HS-27A (cell line): Measurements from ENCODE around the gene CYP26B1.

Experiments
- DNase-seq: peaks from one replicate; pipeline ENCODE4 v3.0.0-alpha.2; 2012; ENCODE audit warnings: low read depth, missing footprints

CYP26B1 gene

DNA sequence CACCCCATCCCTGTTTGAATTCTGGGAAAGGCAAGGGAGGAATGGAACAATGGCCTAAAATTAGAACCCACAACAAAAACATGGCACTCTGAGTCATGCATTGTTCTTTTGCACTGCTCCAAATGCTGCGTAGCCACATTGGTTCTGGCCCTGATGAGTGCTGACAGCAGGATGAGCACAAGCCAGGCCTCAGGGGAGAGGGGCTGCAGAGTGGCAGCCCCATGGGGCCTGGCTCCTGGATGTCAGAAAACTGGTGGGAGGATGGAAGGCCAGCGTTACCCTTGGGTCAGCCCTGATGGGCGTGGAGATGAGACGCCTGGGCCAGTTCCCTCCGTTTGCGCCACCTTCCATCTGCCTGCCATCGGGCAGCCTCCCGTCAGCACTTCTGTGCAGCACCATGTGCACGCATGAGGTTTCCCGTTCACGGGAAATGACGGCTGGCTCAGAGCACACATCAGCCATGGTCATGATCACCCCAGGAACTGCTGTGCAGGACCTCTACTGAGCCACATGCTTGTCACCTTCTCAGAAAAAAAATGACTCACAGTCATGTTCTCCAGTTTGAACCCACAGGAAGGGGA, 65.6 kb downstream of the CYP26B1 start:
- no peak for DNase-seq

DNA sequence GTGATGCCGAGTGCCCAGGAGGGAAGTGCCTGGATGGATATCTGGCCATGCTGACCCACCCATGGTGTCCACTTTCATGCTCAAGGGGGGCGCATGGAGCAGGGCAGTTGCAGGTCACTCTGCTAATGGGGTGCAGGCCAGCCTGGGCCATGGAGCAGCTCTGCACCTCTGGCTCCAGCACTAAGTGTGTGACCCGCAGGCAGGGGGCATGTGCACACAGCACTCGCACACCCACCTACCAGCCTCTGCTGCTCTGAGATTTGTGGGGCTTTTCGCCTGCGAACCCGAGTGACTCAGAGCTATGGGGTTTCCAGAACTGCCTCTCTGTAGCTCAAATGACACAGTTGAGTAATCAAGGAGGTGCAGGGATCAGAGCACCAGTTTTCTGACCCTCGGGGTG, 66.2 kb downstream of the CYP26B1 start:
- DNase-seq: no peak

DNA sequence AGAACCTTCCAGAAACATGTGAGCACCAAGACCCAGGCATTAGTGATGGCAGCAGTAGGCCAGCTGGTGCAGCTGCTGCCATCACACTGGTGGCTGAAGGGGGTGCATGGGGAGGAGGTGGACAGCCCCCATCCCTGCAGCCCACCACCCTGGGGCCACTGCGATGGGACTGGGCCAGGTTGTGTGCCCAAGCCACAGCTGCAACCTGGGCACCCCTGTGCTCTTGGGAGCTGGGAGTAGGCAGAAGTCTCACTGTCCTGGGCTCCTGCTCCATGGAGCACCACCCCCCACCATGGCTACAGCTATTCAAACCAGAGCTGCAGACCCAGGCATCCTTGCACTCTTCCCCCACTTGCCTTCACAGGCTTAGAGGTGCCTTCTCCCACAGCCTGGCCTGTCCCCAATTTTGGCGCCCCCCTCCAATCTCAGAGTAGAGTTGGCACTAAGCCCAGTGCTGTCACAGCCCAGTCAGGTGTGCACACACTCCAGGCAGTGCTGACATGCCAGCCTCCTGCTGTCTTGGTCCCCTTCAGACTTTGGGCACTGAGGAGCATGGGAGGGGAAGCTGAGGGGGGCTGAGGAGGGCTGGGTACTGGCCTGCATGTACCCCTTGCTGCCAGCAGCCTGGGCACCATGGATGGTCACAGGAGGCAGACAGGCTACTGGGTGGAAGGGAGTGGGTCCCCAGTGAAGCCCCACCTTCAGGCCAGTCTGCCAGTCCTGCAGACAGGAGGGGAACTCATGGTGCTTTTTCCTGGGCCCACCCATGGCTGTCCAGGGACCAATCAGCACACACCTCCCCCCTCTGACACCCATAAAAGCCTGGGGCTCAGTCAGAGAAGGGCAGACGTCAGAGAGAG, 67.1 kb downstream of the CYP26B1 start:
- no peak for DNase-seq
